ENCODE measurements around the gene CPLX3. TPM values are rescaled to one million over a fixed set of nuclear protein-coding genes. Genes with fewer than 3 reads are reported as not detected.

The CPLX3 gene
- total and polyA plus RNA-seq, 7 experiments from 2014 or later: 0.27 to 0.60 TPM; not detected in 5

- Mint-ChIP-seq H3K36me3 (peaks cover 0 to 19% (median 10%) of the 10 kb centered on the region in 5 donors), H3K9me3 (peaks cover 0 to 2% (median 0%) of the 10 kb centered on the region in 11 donors), H3K27ac (peak overlapping the region; percentile 11 to 93 (median 47)), H3K4me1 (peaks cover 23 to 46% (median 39%) of the 10 kb centered on the region in 7 donors), H3K27me3 (no peaks in the 10 kb centered on the region), H3K4me3 (peak overlapping the region in 1 of 10 donors; percentile 21)
- Histone ChIP-seq H3K4me3 (ENCODE audit: low read length) (no peak overlapping the region), H3K27ac (ENCODE audit: low read depth, low read length) (no peak overlapping the region), H3K4me1 (ENCODE audit: control insufficient read depth in 2 of 2, insufficient read depth in 2 of 2, low read length in 2 of 2) (peaks cover 4 to 28% of the 10 kb centered on the region in 2 donors), H3K27me3 (ENCODE audit: control insufficient read depth in 2 of 2, insufficient read depth in 2 of 2, low read length in 2 of 2) (no peaks in the 10 kb centered on the region), H3K9me3 (ENCODE audit: control insufficient read depth in 2 of 3, low read length in 3 of 3) (no peaks in the 10 kb centered on the region), H3K36me3 (ENCODE audit: control insufficient read depth in 2 of 3, insufficient read depth in 3 of 3, low read length in 3 of 3) (peaks cover 14 to 42% (median 15%) of the 10 kb centered on the region in 3 experiments)
- ChIA-PET CTCF (interaction anchor here (1.0 to 26.1 kb wide), 5 partner anchors 29 to 174 kb away, joined by 3 to 1110 read pairs (median 3); partner anchors contain the start of gene CSK), POLR2A (interaction anchor here (0.6 to 28.9 kb wide), 5 partner anchors 12 to 566 kb away, joined by 3 to 1077 read pairs (median 3); partner anchors contain the start of gene CSK)
- DNase-seq (no peak), ATAC-seq (no peak)
- intact Hi-C loops (cut with micrococcal nuclease): no loop called here
Measured at GRCh38 chr15:74804935-74805334, 21.5 kb upstream of the CPLX3 start.

GRCh38 chr15:74807282-74807681 is 19.1 kb upstream of the CPLX3 start:
- Mint-ChIP-seq H3K36me3 (peaks cover 0 to 10% (median 4%) of the 10 kb centered on the region in 5 donors), H3K4me1 (peaks cover 19 to 40% (median 36%) of the 10 kb centered on the region in 7 donors), H3K27me3 (no peaks in the 10 kb centered on the region), H3K9me3 (peaks cover 0 to 2% (median 0%) of the 10 kb centered on the region in 11 donors), H3K4me3 (no peak overlapping the region), H3K27ac (peak overlapping the region in 8 of 9 donors; percentile 83 to 94 (median 90))
- ChIA-PET CTCF (interaction anchor here (0.9 to 26.1 kb wide), 5 partner anchors 13 to 141 kb away, joined by 3 to 1110 read pairs (median 5); partner anchors contain the start of gene CSK), POLR2A (interaction anchor here (1.0 to 28.9 kb wide), 3 partner anchors 14 to 35 kb away, joined by 3 to 1077 read pairs (median 5); partner anchors contain the start of genes CSK and ULK3)
- peaks cover 0 to 21% of the 10 kb centered on the region in 2 donors for H3K4me1 ChIP-seq (ENCODE audit: control insufficient read depth in 2 of 2, insufficient read depth in 2 of 2, low read length in 2 of 2)
- ATAC-seq (no peak), DNase-seq (no peak)
- no peaks in the 10 kb centered on the region for H3K27me3 ChIP-seq (ENCODE audit: control insufficient read depth in 2 of 2, insufficient read depth in 2 of 2, low read length in 2 of 2)
- intact Hi-C loops (cut with micrococcal nuclease): no loop called here
- H3K9me3 ChIP-seq (ENCODE audit: control insufficient read depth in 2 of 3, low read length in 3 of 3): no peaks in the 10 kb centered on the region
- H3K4me3 ChIP-seq (ENCODE audit: low read length): no peak overlapping the region
- H3K36me3 ChIP-seq (ENCODE audit: control insufficient read depth in 2 of 3, insufficient read depth in 3 of 3, low read length in 3 of 3): peaks cover 0 to 20% (median 0%) of the 10 kb centered on the region in 3 experiments
- H3K27ac ChIP-seq (ENCODE audit: low read depth, low read length): peak overlapping the region; percentile 55

GRCh38 chr15:74808078-74808839 is 18.2 kb upstream of the CPLX3 start:
- intact Hi-C loops (cut with micrococcal nuclease): no loop called here
- Mint-ChIP-seq H3K4me3 (peak overlapping the region in 2 of 10 donors; percentile 13 to 29), H3K27me3 (no peaks in the 10 kb centered on the region), H3K27ac (peak overlapping the region; percentile 30 to 94 (median 85)), H3K9me3 (peaks cover 0 to 2% (median 0%) of the 10 kb centered on the region in 11 donors), H3K36me3 (peaks cover 0 to 10% (median 4%) of the 10 kb centered on the region in 5 donors), H3K4me1 (peaks cover 19 to 40% (median 36%) of the 10 kb centered on the region in 7 donors)
- ATAC-seq: no peak
- DNase-seq: no peak
- no peaks in the 10 kb centered on the region for H3K9me3 ChIP-seq (ENCODE audit: control insufficient read depth in 2 of 3, low read length in 3 of 3)
- no peak overlapping the region for H3K4me3 ChIP-seq (ENCODE audit: low read length)
- H3K4me1 ChIP-seq (ENCODE audit: control insufficient read depth in 2 of 2, insufficient read depth in 2 of 2, low read length in 2 of 2): peaks cover 0 to 21% of the 10 kb centered on the region in 2 donors
- peak overlapping the region; percentile 37 for H3K27ac ChIP-seq (ENCODE audit: low read depth, low read length)
- H3K27me3 ChIP-seq (ENCODE audit: control insufficient read depth in 2 of 2, insufficient read depth in 2 of 2, low read length in 2 of 2): no peaks in the 10 kb centered on the region
- POLR2A ChIA-PET: interaction anchor here (0.6 to 28.9 kb wide), 3 partner anchors 13 to 29 kb away, joined by 3 to 1077 read pairs (median 5); partner anchors contain the start of gene CSK
- H3K36me3 ChIP-seq (ENCODE audit: control insufficient read depth in 2 of 3, insufficient read depth in 3 of 3, low read length in 3 of 3): peaks cover 0 to 10% (median 0%) of the 10 kb centered on the region in 3 experiments
- CTCF ChIA-PET: interaction anchor here (0.9 to 26.1 kb wide), 5 partner anchors 9 to 94 kb away, joined by 3 to 1110 read pairs (median 4); partner anchors contain the start of gene CSK

- Histone ChIP-seq H3K36me3 (ENCODE audit: control insufficient read depth in 2 of 3, insufficient read depth in 3 of 3, low read length in 3 of 3) (peaks cover 0 to 4% (median 0%) of the 10 kb centered on the region in 3 experiments), H3K9me3 (ENCODE audit: control insufficient read depth in 2 of 3, low read length in 3 of 3) (no peaks in the 10 kb centered on the region), H3K27ac (ENCODE audit: low read depth, low read length) (peak overlapping the region; percentile 37), H3K4me3 (ENCODE audit: low read length) (no peak overlapping the region), H3K4me1 (ENCODE audit: control insufficient read depth in 2 of 2, insufficient read depth in 2 of 2, low read length in 2 of 2) (peaks cover 0 to 21% of the 10 kb centered on the region in 2 donors), H3K27me3 (ENCODE audit: control insufficient read depth in 2 of 2, insufficient read depth in 2 of 2, low read length in 2 of 2) (no peaks in the 10 kb centered on the region)
- ATAC-seq (no peak), DNase-seq (no peak)
- Mint-ChIP-seq H3K36me3 (peaks cover 0 to 9% (median 3%) of the 10 kb centered on the region in 5 donors), H3K27ac (peak overlapping the region in 8 of 9 donors; percentile 83 to 92 (median 89)), H3K4me3 (peak overlapping the region in 2 of 10 donors; percentile 9 to 19), H3K9me3 (peaks cover 0 to 2% (median 0%) of the 10 kb centered on the region in 11 donors), H3K4me1 (peaks cover 19 to 41% (median 36%) of the 10 kb centered on the region in 7 donors), H3K27me3 (no peaks in the 10 kb centered on the region)
- POLR2A ChIA-PET: interaction anchor here (0.6 to 28.9 kb wide), 2 partner anchors 13 to 29 kb away, joined by 3 to 1077 read pairs; partner anchors contain the start of gene CSK
- intact Hi-C loops (cut with micrococcal nuclease): no loop called here
- CTCF ChIA-PET: interaction anchor here (1.0 to 26.1 kb wide), 5 partner anchors 8 to 93 kb away, joined by 3 to 1110 read pairs (median 4); partner anchors contain the start of gene CSK
Measured at GRCh38 chr15:74808840-74809229, 17.6 kb upstream of the CPLX3 start.

GRCh38 chr15:74809242-74809641 is 17.2 kb upstream of the CPLX3 start:
- no peak for DNase-seq
- H3K9me3 ChIP-seq (ENCODE audit: control insufficient read depth in 2 of 3, low read length in 3 of 3): no peaks in the 10 kb centered on the region
- CTCF ChIA-PET: interaction anchor here (1.1 to 26.1 kb wide), 2 partner anchors 8 to 33 kb away, joined by 3 to 1110 read pairs; partner anchors contain the start of gene CSK
- Mint-ChIP-seq H3K4me1 (peaks cover 16 to 37% (median 32%) of the 10 kb centered on the region in 7 donors), H3K4me3 (peak overlapping the region in 3 of 10 donors; percentile 9 to 44 (median 19)), H3K9me3 (peaks cover 0 to 2% (median 0%) of the 10 kb centered on the region in 11 donors), H3K27ac (peak overlapping the region; percentile 4 to 92 (median 88)), H3K36me3 (peaks cover 0 to 5% (median 0%) of the 10 kb centered on the region in 5 donors), H3K27me3 (no peaks in the 10 kb centered on the region)
- POLR2A ChIA-PET: interaction anchor here (28.9 kb wide), 1 partner anchor 30 kb away, joined by 1077 read pairs; the partner anchor contains the start of gene CSK
- ATAC-seq: no peak
- no peaks in the 10 kb centered on the region for H3K27me3 ChIP-seq (ENCODE audit: control insufficient read depth in 2 of 2, insufficient read depth in 2 of 2, low read length in 2 of 2)
- H3K4me3 ChIP-seq (ENCODE audit: low read length): no peak overlapping the region
- peak overlapping the region; percentile 37 for H3K27ac ChIP-seq (ENCODE audit: low read depth, low read length)
- H3K4me1 ChIP-seq (ENCODE audit: control insufficient read depth in 2 of 2, insufficient read depth in 2 of 2, low read length in 2 of 2): peaks cover 0 to 21% of the 10 kb centered on the region in 2 donors
- peaks cover 0 to under 1% (median 0%) of the 10 kb centered on the region in 3 experiments for H3K36me3 ChIP-seq (ENCODE audit: control insufficient read depth in 2 of 3, insufficient read depth in 3 of 3, low read length in 3 of 3)
- intact Hi-C loops (cut with micrococcal nuclease): no loop called here

GRCh38 chr15:74809956-74810355 is 16.5 kb upstream of the CPLX3 start:
- H3K27ac ChIP-seq (ENCODE audit: low read depth, low read length): no peak overlapping the region
- H3K27me3 Mint-ChIP-seq: no peaks in the 10 kb centered on the region
- H3K36me3 ChIP-seq (ENCODE audit: control insufficient read depth in 2 of 3, insufficient read depth in 3 of 3, low read length in 3 of 3): no peaks in the 10 kb centered on the region
- H3K9me3 ChIP-seq (ENCODE audit: control insufficient read depth in 2 of 3, low read length in 3 of 3): no peaks in the 10 kb centered on the region
- CTCF ChIA-PET: interaction anchor here (0.7 to 26.1 kb wide), 3 partner anchors 9 to 34 kb away, joined by 3 to 1110 read pairs (median 3); partner anchors contain the start of gene CSK
- peak overlapping the region in 4 of 9 donors; percentile 51 to 92 (median 88) for H3K27ac Mint-ChIP-seq
- H3K4me3 ChIP-seq (ENCODE audit: low read length): no peak overlapping the region
- peaks cover 0 to 21% of the 10 kb centered on the region in 2 donors for H3K4me1 ChIP-seq (ENCODE audit: control insufficient read depth in 2 of 2, insufficient read depth in 2 of 2, low read length in 2 of 2)
- peaks cover 0 to 2% (median 0%) of the 10 kb centered on the region in 11 donors for H3K9me3 Mint-ChIP-seq
- H3K4me1 Mint-ChIP-seq: peaks cover 14 to 36% (median 30%) of the 10 kb centered on the region in 7 donors
- no peak overlapping the region for H3K4me3 Mint-ChIP-seq
- no peaks in the 10 kb centered on the region for H3K27me3 ChIP-seq (ENCODE audit: control insufficient read depth in 2 of 2, insufficient read depth in 2 of 2, low read length in 2 of 2)
- POLR2A ChIA-PET: interaction anchor here (0.7 to 28.9 kb wide), 4 partner anchors 15 to 212 kb away, joined by 3 to 1077 read pairs (median 4); partner anchors contain the start of gene CSK
- H3K36me3 Mint-ChIP-seq: peaks cover 0 to 2% (median 0%) of the 10 kb centered on the region in 5 donors
- ATAC-seq (no peak), DNase-seq (no peak)
- intact Hi-C loops (cut with micrococcal nuclease): no loop called here
